ENCODE results near the gene GALK1. TPM values are rescaled to one million over a fixed set of nuclear protein-coding genes. Genes with fewer than 3 reads are reported as not detected.

The GALK1 gene
- total RNA-seq, 4 donors from 2014 or later, result 15.2 to 34.9 (median 22.9) TPM

GRCh38 chr17:75810216-75810615, 45.2 kb upstream of the GALK1 start:
- DNase-seq (ENCODE audit: low spot score in 2 of 2), result peak in 1 of 2 donors; percentile 63
- TF ChIP-seq, protein P1, sequence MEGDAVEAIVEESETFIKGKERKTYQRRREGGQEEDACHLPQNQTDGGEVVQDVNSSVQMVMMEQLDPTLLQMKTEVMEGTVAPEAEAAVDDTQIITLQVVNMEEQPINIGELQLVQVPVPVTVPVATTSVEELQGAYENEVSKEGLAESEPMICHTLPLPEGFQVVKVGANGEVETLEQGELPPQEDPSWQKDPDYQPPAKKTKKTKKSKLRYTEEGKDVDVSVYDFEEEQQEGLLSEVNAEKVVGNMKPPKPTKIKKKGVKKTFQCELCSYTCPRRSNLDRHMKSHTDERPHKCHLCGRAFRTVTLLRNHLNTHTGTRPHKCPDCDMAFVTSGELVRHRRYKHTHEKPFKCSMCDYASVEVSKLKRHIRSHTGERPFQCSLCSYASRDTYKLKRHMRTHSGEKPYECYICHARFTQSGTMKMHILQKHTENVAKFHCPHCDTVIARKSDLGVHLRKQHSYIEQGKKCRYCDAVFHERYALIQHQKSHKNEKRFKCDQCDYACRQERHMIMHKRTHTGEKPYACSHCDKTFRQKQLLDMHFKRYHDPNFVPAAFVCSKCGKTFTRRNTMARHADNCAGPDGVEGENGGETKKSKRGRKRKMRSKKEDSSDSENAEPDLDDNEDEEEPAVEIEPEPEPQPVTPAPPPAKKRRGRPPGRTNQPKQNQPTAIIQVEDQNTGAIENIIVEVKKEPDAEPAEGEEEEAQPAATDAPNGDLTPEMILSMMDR (IDR thresholded peaks at IDR 0.05), result no peak
- TF ChIP-seq POLR2AphosphoS5 (IDR thresholded peaks at IDR 0.05) (no peak), EP300 (IDR thresholded peaks at IDR 0.05) (no peak), POLR2A (IDR thresholded peaks at IDR 0.05) (no peak)
- Histone ChIP-seq H3K4me3 (no peak overlapping the region), H3K4me1 (peaks cover 67% of the 10 kb centered on the region), H3K9me3 (no peaks in the 10 kb centered on the region), H3K36me3 (peaks cover 34% of the 10 kb centered on the region), H3K27ac (peak overlapping the region; percentile 91), H3K27me3 (no peaks in the 10 kb centered on the region)
- 73% methylated on average over 5 of the region's 5 CpGs for WGBS

DNA sequence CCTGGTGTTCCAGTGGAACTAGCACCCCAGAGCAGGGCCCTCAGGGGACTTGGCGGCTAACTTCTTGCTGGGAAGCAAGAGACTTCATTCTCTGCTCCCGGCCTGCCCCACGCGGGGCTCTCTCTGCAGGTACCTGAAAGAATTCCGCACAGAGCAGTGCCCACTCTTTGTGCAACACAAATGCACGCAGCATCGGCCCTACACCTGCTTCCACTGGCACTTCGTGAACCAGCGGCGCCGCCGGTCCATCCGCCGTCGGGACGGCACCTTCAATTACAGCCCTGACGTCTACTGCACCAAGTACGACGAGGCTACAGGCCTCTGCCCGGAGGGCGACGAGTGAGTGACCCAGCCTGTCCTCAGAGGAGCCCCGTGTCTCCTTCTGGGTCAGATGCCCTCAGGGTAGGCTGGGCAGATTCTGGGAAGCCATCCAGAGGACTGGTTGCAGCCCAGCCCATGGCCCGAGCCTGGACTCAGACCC, 44.7 kb upstream of the GALK1 start:
- Histone ChIP-seq H3K4me1 (peaks cover 62% of the 10 kb centered on the region), H3K36me3 (peaks cover 29% of the 10 kb centered on the region), H3K9me3 (no peaks in the 10 kb centered on the region), H3K27ac (peak overlapping the region; percentile 91), H3K27me3 (no peaks in the 10 kb centered on the region), H3K4me3 (no peak overlapping the region)
- DNase-seq (ENCODE audit: low spot score in 2 of 2), result peak in 1 of 2 donors; percentile 62
- 87% methylated on average over 6 of the region's 24 CpGs for WGBS
- TF ChIP-seq, protein P1 (IDR thresholded peaks at IDR 0.05), result no peak
- TF ChIP-seq EP300 (IDR thresholded peaks at IDR 0.05), result no peak
- no peak for TF ChIP-seq POLR2A (IDR thresholded peaks at IDR 0.05)
- TF ChIP-seq POLR2AphosphoS5 (IDR thresholded peaks at IDR 0.05), result no peak

- Histone ChIP-seq H3K4me3 (no peak overlapping the region), H3K4me1 (peaks cover 61% of the 10 kb centered on the region), H3K9me3 (no peaks in the 10 kb centered on the region), H3K27ac (peak overlapping the region; percentile 91), H3K36me3 (peaks cover 28% of the 10 kb centered on the region), H3K27me3 (no peaks in the 10 kb centered on the region)
- DNase-seq (ENCODE audit: low spot score in 2 of 2), result peak in 1 of 2 donors; percentile 86
- 26% methylated on average over 4 of the region's 18 CpGs for WGBS
- no peak for TF ChIP-seq POLR2A (IDR thresholded peaks at IDR 0.05)
- TF ChIP-seq, protein P1 (IDR thresholded peaks at IDR 0.05), result no peak
- peak in 1 of 3 donors; percentile 40 for TF ChIP-seq POLR2AphosphoS5 (IDR thresholded peaks at IDR 0.05)
- TF ChIP-seq EP300 (IDR thresholded peaks at IDR 0.05), result no peak
Measured at GRCh38 chr17:75808905-75809621, 44.1 kb upstream of the GALK1 start.

GRCh38 chr17:75808549-75808904, 43.5 kb upstream of the GALK1 start:
- no peak for TF ChIP-seq POLR2AphosphoS5 (IDR thresholded peaks at IDR 0.05)
- TF ChIP-seq EP300 (IDR thresholded peaks at IDR 0.05), result no peak
- no peak for TF ChIP-seq POLR2A (IDR thresholded peaks at IDR 0.05)
- TF ChIP-seq, protein P1 (IDR thresholded peaks at IDR 0.05), result no peak
- H3K4me3 ChIP-seq, result no peak overlapping the region
- DNase-seq (ENCODE audit: low spot score in 2 of 2), result peak in 1 of 2 donors; percentile 43
- peaks cover 22% of the 10 kb centered on the region for H3K36me3 ChIP-seq
- H3K27me3 ChIP-seq, result no peaks in the 10 kb centered on the region
- WGBS, result 24% methylated on average over 4 of the region's 4 CpGs
- peak overlapping the region; percentile 91 for H3K27ac ChIP-seq
- H3K4me1 ChIP-seq, result peaks cover 58% of the 10 kb centered on the region
- no peaks in the 10 kb centered on the region for H3K9me3 ChIP-seq

- Histone ChIP-seq H3K27me3 (no peaks in the 10 kb centered on the region), H3K9me3 (no peaks in the 10 kb centered on the region), H3K27ac (peak overlapping the region; percentile 91), H3K4me3 (no peak overlapping the region), H3K4me1 (peaks cover 54% of the 10 kb centered on the region), H3K36me3 (peaks cover 16% of the 10 kb centered on the region)
- TF ChIP-seq EP300 (IDR thresholded peaks at IDR 0.05), result no peak
- TF ChIP-seq POLR2AphosphoS5 (IDR thresholded peaks at IDR 0.05), result no peak
- TF ChIP-seq, protein P1 (IDR thresholded peaks at IDR 0.05), result no peak
- no peak for TF ChIP-seq POLR2A (IDR thresholded peaks at IDR 0.05)
- WGBS, result 72% methylated on average over 3 of the region's 3 CpGs
- no peak for DNase-seq (ENCODE audit: low spot score in 2 of 2)
Measured at GRCh38 chr17:75807861-75808260, 42.9 kb upstream of the GALK1 start.
